HepG2 (cell line): ENCODE results near the gene KANSL3. TPM values are rescaled to one million over a fixed set of nuclear protein-coding genes. Genes with fewer than 3 reads are reported as not detected.
A peak's percentile ranks its signal among the peaks of the same experiment; 100 is the strongest.

ENCODE experiments used
- CREBL2 ChIP-seq: sonication (generic); formaldehyde crosslinking; IDR thresholded peaks from 2 replicates; pipeline ENCODE4 v1.8.1; 2023; ENCODE audit warnings: missing genetic modification reagents, mild to moderate bottlenecking, borderline replicate concordance
- DBP ChIP-seq: sonication (generic); formaldehyde crosslinking; IDR thresholded peaks from 2 replicates; pipeline ENCODE4 v1.4.0; 2020; ENCODE audit warnings: missing genetic modification reagents; ENCODE audit errors: not compliant biosample characterization
- DZIP1 ChIP-seq: sonication (generic); formaldehyde crosslinking; IDR thresholded peaks from 2 replicates; pipeline ENCODE4 v1.5.0; 2020; ENCODE audit warnings: mild to moderate bottlenecking, missing genetic modification reagents
- KAT2B ChIP-seq: fragments of 150-350 bp; IDR thresholded peaks from 2 replicates; pipeline ENCODE4 v1.6.1; 2014; ENCODE audit warnings: low read depth, low read length, borderline replicate concordance
- MED1 ChIP-seq: sonication (generic); formaldehyde crosslinking; IDR thresholded peaks from 2 replicates; pipeline ENCODE4 v1.4.0; 2020; ENCODE audit warnings: missing genetic modification reagents
- MTA1 ChIP-seq: sonication (generic); formaldehyde crosslinking; IDR thresholded peaks from 2 replicates; pipeline ENCODE4 v1.4.0; 2020; ENCODE audit warnings: missing genetic modification reagents, mild to moderate bottlenecking, borderline replicate concordance
- SMAD3 ChIP-seq: sonication (generic); formaldehyde crosslinking; IDR thresholded peaks from 2 replicates; pipeline ENCODE4 v1.4.0; 2020; ENCODE audit warnings: missing genetic modification reagents
- STAG1 ChIP-seq: sonication (generic); formaldehyde crosslinking; IDR thresholded peaks from 2 replicates; pipeline ENCODE4 v1.4.0; 2020; ENCODE audit warnings: missing genetic modification reagents
- ZBTB20 ChIP-seq: sonication (generic); formaldehyde crosslinking; IDR thresholded peaks from 2 replicates; pipeline ENCODE4 v1.8.1; 2023; ENCODE audit warnings: missing genetic modification reagents, low read depth, mild to moderate bottlenecking, borderline replicate concordance
- ZBTB8A ChIP-seq: sonication (generic); formaldehyde crosslinking; IDR thresholded peaks from 2 replicates; pipeline ENCODE4 v1.4.0; 2020; ENCODE audit warnings: mild to moderate bottlenecking, low read depth, missing genetic modification reagents, borderline replicate concordance
- ZMYM3 ChIP-seq: sonication (generic); formaldehyde crosslinking; IDR thresholded peaks from 2 replicates; pipeline ENCODE4 v1.5.1; 2020; ENCODE audit warnings: mild to moderate bottlenecking, missing genetic modification reagents
- ZNF142 ChIP-seq: sonication (generic); formaldehyde crosslinking; IDR thresholded peaks from 2 replicates; pipeline ENCODE4 v1.4.0; 2020; ENCODE audit warnings: missing genetic modification reagents
- ZNF143 ChIP-seq: sonication (generic); formaldehyde crosslinking; IDR thresholded peaks from 2 replicates; pipeline ENCODE4 v1.4.0; 2020; ENCODE audit warnings: missing genetic modification reagents
- ZNF232 ChIP-seq: sonication (generic); formaldehyde crosslinking; IDR thresholded peaks from 2 replicates; pipeline ENCODE4 v1.4.0; 2020; ENCODE audit warnings: missing genetic modification reagents, borderline replicate concordance
- ZNF331 ChIP-seq: sonication (generic); formaldehyde crosslinking; IDR thresholded peaks from 2 replicates; pipeline ENCODE4 v1.4.0; 2020; ENCODE audit warnings: missing genetic modification reagents
- ZNF432 ChIP-seq: sonication (generic); formaldehyde crosslinking; IDR thresholded peaks from 2 replicates; pipeline ENCODE4 v1.5.0; 2020; ENCODE audit warnings: missing genetic modification reagents, mild to moderate bottlenecking, borderline replicate concordance
- ZNF543 ChIP-seq: sonication (generic); formaldehyde crosslinking; IDR thresholded peaks from 2 replicates; pipeline ENCODE4 v1.4.0; 2020; ENCODE audit warnings: mild to moderate bottlenecking, missing genetic modification reagents
- ZNF768 ChIP-seq: sonication (generic); formaldehyde crosslinking; IDR thresholded peaks from 2 replicates; pipeline ENCODE4 v1.4.0; 2020; ENCODE audit warnings: missing genetic modification reagents
- polyA plus RNA-seq, 8 experiments: library from polyadenylated mRNA; depleted of rRNA in 3 of 8; stranded (reverse) in 7 of 8; unstranded in 1 of 8; fragments of >200 nt; fragmentation: Illumina TruSeq in 4 of 8; extraction: Trizol in 4 of 8; gene quantifications; 2 replicates each; pipeline versions ENCODE4 v1.2.1 to v1.2.3, GENCODE V29; 2011 to 2016; ENCODE audit warnings: low read depth in 4 of 8, missing spikeins in 1 of 8, mixed read lengths in 1 of 8; ENCODE audit not compliant: insufficient read depth in 1 of 8
- total RNA-seq, 5 experiments: library from RNA; depleted of rRNA; stranded (reverse); fragments of >200 nt; fragmentation: Illumina TruSeq; extraction: Trizol; gene quantifications; 2 replicates each; pipeline ENCODE4 v1.2.3, GENCODE V29; 2016; ENCODE audit warnings: low read depth in 1 of 5

Gene KANSL3
- total and polyA plus RNA-seq, 2 of the 13 experiments (the other 11 are each of a cell fraction or from before 2014, with no cell fraction given), result 20.8 to 37.3 TPM

GRCh38 chr2:96601382-96602292, 36.5 kb downstream of the KANSL3 start (continued):
- no peak for TF ChIP-seq DZIP1
- TF ChIP-seq ZNF432 (CRISPR knock-in tag), result no peak
- no peak for TF ChIP-seq ZNF143 (CRISPR knock-in tag)
- no peak for TF ChIP-seq ZNF768 (CRISPR knock-in tag)
- 0 out of 2 replicates have a peak, but pooled peaks have one; percentile 82 for TF ChIP-seq SMAD3 (CRISPR knock-in tag)
- peak; percentile 81; the same call in 1 of the 2 replicates for TF ChIP-seq MTA1 (CRISPR knock-in tag)
- no peak for TF ChIP-seq ZBTB8A (CRISPR knock-in tag)
- TF ChIP-seq ZNF543 (CRISPR knock-in tag), result peak; percentile 61; the same call in 1 of the 2 replicates
- TF ChIP-seq ZBTB20 (CRISPR knock-in tag), result peak; percentile 97
- TF ChIP-seq KAT2B, result no peak
- peak; percentile 94 for TF ChIP-seq ZNF331
- peak; percentile 96 for TF ChIP-seq MED1
- TF ChIP-seq ZNF142 (CRISPR knock-in tag), result 0 out of 2 replicates have a peak, but pooled peaks have one; percentile 25
- peak; percentile 94 for TF ChIP-seq ZMYM3 (CRISPR knock-in tag)
- TF ChIP-seq CREBL2 (CRISPR knock-in tag), result no peak
- no peak for TF ChIP-seq DBP (CRISPR knock-in tag)
- TF ChIP-seq STAG1 (CRISPR knock-in tag), result peak; percentile 39
- TF ChIP-seq ZNF232 (CRISPR knock-in tag), result no peak
